KMS-11 (cell line): Measurements from ENCODE around the gene ARPC5L.

ENCODE experiments used
- H2AFZ ChIP-seq: fragments of 200-600 bp; sonication (generic); 2 replicates; pipeline ENCODE4 v1.6.1; 2016; ENCODE audit warnings: antibody characterized with exemption, mixed run types, low read depth
- H3K27ac ChIP-seq: fragments of 200-600 bp; sonication (generic); 2 replicates; pipeline ENCODE4 v1.6.1; 2016; ENCODE audit warnings: mild to moderate bottlenecking, mixed run types
- H3K27me3 ChIP-seq: fragments of 200-600 bp; sonication (generic); 2 replicates; pipeline ENCODE4 v1.6.1; 2017; ENCODE audit warnings: mild to moderate bottlenecking, low read depth, mixed run types, moderate library complexity; ENCODE audit not compliant: insufficient read depth
- H3K36me3 ChIP-seq: fragments of 200-600 bp; sonication (generic); 2 replicates; pipeline ENCODE4 v1.6.1; 2017; ENCODE audit warnings: mild to moderate bottlenecking, mixed run types; ENCODE audit not compliant: insufficient read depth
- H3K4me1 ChIP-seq: fragments of 200-600 bp; sonication (generic); 2 replicates; pipeline ENCODE4 v1.6.1; 2016; ENCODE audit warnings: mild to moderate bottlenecking, low read depth, mixed run types; ENCODE audit not compliant: poor library complexity, severe bottlenecking
- H3K4me2 ChIP-seq: fragments of 200-600 bp; sonication (generic); 2 replicates; pipeline ENCODE4 v1.7.0; 2016; ENCODE audit warnings: mild to moderate bottlenecking, mixed run types
- H3K4me3 ChIP-seq: fragments of 200-600 bp; sonication (generic); IDR thresholded peaks from 2 replicates; pipeline ENCODE4 v1.6.1; 2017; ENCODE audit warnings: low read depth, low read length, mixed read lengths; ENCODE audit not compliant: insufficient read depth
- H3K79me2 ChIP-seq: fragments of 200-600 bp; sonication (generic); 2 replicates; pipeline ENCODE4 v1.6.1; 2016; ENCODE audit warnings: low read depth, mixed run types; ENCODE audit not compliant: insufficient read depth
- H3K9ac ChIP-seq: fragments of 200-600 bp; sonication (generic); 2 replicates; pipeline ENCODE4 v1.6.1; 2016; ENCODE audit warnings: mild to moderate bottlenecking, mixed run types
- H4K20me1 ChIP-seq: fragments of 200-600 bp; sonication (generic); 2 replicates; pipeline ENCODE4 v1.6.1; 2016; ENCODE audit warnings: mild to moderate bottlenecking, mixed run types; ENCODE audit not compliant: insufficient read depth
- TF ChIP-seq, protein P1 (sequence below): fragments of 200-600 bp; sonication (generic); conservative IDR thresholded peaks from 2 replicates; pipeline ENCODE4 v1.6.1; 2017; ENCODE audit warnings: low read depth, mild to moderate bottlenecking, antibody characterized with exemption, low read length, moderate library complexity, mixed read lengths

The ARPC5L gene

DNA sequence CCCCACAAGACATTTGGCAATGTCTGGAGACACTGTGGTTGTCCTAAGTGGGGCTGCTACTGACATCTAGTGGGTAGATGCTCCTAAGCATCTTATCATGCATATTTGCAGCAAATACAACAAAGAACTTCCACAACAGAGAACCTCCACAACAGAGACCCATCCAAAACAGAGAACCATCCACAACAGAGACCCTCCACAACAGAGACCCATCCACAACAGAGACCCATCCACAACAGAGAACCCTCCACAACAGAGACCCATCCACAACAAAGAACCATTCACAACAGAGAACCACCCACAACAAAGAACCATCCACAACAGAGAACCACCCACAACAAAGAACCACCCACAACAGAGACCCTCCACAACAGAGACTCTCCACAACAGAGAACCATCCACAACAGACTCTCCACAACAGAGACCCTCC is 32.8 kb downstream of the ARPC5L start:
- H3K4me3 ChIP-seq, result no peak overlapping the region
- no peaks in the 10 kb centered on the region for H3K4me1 ChIP-seq
- H2AFZ ChIP-seq, result no peak overlapping the region
- no peak overlapping the region for H3K4me2 ChIP-seq
- TF ChIP-seq, protein P1, sequence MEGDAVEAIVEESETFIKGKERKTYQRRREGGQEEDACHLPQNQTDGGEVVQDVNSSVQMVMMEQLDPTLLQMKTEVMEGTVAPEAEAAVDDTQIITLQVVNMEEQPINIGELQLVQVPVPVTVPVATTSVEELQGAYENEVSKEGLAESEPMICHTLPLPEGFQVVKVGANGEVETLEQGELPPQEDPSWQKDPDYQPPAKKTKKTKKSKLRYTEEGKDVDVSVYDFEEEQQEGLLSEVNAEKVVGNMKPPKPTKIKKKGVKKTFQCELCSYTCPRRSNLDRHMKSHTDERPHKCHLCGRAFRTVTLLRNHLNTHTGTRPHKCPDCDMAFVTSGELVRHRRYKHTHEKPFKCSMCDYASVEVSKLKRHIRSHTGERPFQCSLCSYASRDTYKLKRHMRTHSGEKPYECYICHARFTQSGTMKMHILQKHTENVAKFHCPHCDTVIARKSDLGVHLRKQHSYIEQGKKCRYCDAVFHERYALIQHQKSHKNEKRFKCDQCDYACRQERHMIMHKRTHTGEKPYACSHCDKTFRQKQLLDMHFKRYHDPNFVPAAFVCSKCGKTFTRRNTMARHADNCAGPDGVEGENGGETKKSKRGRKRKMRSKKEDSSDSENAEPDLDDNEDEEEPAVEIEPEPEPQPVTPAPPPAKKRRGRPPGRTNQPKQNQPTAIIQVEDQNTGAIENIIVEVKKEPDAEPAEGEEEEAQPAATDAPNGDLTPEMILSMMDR, result peak; percentile 68
- H3K36me3 ChIP-seq, result no peaks in the 10 kb centered on the region
- H4K20me1 ChIP-seq, result no peaks in the 10 kb centered on the region
- H3K27ac ChIP-seq, result no peak overlapping the region
- H3K79me2 ChIP-seq, result no peaks in the 10 kb centered on the region
- no peaks in the 10 kb centered on the region for H3K27me3 ChIP-seq
- no peak overlapping the region for H3K9ac ChIP-seq

DNA sequence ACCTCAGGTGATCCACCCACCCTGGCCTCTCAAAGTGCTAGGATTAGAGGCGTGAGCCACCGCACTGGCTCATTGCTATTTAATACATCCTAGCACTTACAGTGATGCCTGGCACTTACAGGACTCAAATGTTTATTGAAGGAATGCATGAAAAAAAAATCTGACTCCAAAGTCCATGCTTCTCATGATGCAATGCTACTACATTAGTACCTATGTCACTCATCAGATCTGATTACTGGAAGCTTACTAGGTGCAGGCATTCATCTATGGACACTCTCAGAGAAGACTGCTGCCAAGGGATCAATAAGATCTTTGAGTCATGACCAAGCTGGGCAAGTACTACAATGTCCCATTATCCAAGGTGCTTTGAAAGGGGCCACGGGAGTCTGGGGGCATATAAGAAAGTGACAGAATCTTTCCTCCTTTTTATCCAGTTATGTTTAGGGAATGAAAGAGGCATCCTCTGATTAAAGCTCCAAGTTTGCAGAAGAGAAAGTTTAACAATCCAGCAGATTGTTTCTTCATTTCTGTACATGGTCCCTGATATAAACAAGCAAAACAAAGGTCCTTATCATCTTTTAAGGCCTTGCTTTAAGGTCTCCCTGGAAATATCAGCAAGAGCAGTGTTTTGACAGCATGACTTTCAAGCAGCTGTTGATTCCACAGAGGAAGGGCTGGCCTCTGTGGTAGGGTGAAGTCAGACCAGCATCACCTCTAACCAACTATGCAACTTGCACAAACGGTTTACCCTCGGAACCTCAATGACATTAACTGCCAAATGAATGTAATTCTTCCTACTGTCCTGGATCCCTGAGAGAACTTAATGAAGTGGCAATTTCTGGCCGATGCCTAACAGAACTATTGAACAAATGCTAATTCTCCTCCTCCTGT is 35.9 kb downstream of the ARPC5L start:
- H4K20me1 ChIP-seq, result no peaks in the 10 kb centered on the region
- H3K9ac ChIP-seq, result no peak overlapping the region
- no peak overlapping the region for H2AFZ ChIP-seq
- no peak overlapping the region for H3K27ac ChIP-seq
- no peaks in the 10 kb centered on the region for H3K36me3 ChIP-seq
- no peak overlapping the region for H3K4me3 ChIP-seq
- H3K4me1 ChIP-seq, result no peaks in the 10 kb centered on the region
- no peaks in the 10 kb centered on the region for H3K79me2 ChIP-seq
- H3K27me3 ChIP-seq, result no peaks in the 10 kb centered on the region
- no peak overlapping the region for H3K4me2 ChIP-seq
- TF ChIP-seq, protein P1, result no peak

DNA sequence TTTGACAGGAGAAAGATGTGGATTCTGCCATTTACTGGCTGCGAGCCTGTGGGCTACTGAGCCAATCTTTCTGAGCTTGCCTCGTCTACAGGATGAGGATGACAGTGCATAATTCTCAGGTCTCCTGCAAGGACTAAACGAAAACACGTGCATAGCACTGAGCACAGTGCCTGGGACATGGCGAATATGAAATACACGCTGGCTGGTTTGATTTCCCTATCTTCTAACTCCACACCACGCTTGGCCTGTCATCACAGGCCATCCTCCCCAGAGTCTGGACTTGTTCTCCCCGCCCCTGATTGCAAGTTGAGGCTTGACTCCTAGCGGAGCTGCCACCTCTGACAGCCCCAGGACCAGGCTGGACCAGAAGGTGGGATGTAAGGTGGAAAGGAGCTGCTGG is 37.9 kb downstream of the ARPC5L start:
- no peaks in the 10 kb centered on the region for H3K4me1 ChIP-seq
- H3K36me3 ChIP-seq, result no peaks in the 10 kb centered on the region
- no peak overlapping the region for H3K4me2 ChIP-seq
- H3K4me3 ChIP-seq, result no peak overlapping the region
- no peak overlapping the region for H3K27ac ChIP-seq
- no peaks in the 10 kb centered on the region for H4K20me1 ChIP-seq
- no peaks in the 10 kb centered on the region for H3K79me2 ChIP-seq
- TF ChIP-seq, protein P1, result no peak
- no peak overlapping the region for H3K9ac ChIP-seq
- no peak overlapping the region for H2AFZ ChIP-seq
- no peaks in the 10 kb centered on the region for H3K27me3 ChIP-seq

DNA sequence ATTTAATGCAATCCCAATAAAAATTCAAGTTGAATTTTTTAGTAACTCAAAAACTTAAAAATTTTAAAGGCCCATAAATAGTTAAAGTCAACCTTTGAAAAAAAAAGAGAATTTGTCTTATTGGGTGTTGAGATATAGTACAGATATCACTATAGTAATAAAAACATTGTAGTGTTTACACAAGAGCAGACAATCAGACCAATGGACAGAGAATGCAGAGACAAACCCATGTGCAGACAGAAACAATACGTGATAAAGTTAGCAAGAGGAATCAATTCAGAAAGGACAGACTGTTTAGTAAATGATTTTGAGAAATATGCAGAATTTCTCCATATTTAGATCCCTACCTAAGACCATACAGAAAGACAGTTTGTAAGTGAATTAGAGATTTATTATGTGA is 45.0 kb downstream of the ARPC5L start:
- Histone ChIP-seq H3K4me1 (no peaks in the 10 kb centered on the region), H3K4me3 (no peak overlapping the region), H3K79me2 (no peaks in the 10 kb centered on the region), H3K9ac (no peak overlapping the region), H3K27me3 (no peaks in the 10 kb centered on the region), H3K36me3 (no peaks in the 10 kb centered on the region), H3K27ac (no peak overlapping the region), H3K4me2 (no peak overlapping the region), H4K20me1 (no peaks in the 10 kb centered on the region), H2AFZ (no peak overlapping the region)
- TF ChIP-seq, protein P1, result no peak
